ENCODE data around the gene ZNF418.

GRCh38 chr19:57941593-57941992 lies 6.4 kb upstream of the ZNF418 start:
- TF ChIP-seq, protein P1, sequence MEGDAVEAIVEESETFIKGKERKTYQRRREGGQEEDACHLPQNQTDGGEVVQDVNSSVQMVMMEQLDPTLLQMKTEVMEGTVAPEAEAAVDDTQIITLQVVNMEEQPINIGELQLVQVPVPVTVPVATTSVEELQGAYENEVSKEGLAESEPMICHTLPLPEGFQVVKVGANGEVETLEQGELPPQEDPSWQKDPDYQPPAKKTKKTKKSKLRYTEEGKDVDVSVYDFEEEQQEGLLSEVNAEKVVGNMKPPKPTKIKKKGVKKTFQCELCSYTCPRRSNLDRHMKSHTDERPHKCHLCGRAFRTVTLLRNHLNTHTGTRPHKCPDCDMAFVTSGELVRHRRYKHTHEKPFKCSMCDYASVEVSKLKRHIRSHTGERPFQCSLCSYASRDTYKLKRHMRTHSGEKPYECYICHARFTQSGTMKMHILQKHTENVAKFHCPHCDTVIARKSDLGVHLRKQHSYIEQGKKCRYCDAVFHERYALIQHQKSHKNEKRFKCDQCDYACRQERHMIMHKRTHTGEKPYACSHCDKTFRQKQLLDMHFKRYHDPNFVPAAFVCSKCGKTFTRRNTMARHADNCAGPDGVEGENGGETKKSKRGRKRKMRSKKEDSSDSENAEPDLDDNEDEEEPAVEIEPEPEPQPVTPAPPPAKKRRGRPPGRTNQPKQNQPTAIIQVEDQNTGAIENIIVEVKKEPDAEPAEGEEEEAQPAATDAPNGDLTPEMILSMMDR (IDR thresholded peaks at IDR 0.05; ENCODE audit: poor library complexity): no peak
- no peak for TF ChIP-seq EZH2 (IDR thresholded peaks at IDR 0.05; ENCODE audit: borderline replicate concordance)
